SK-MEL-5 (cell line): ENCODE measurements around the gene RNASE1. TPM values are rescaled to one million over a fixed set of nuclear protein-coding genes. Genes with fewer than 3 reads are reported as not detected.
A peak's percentile ranks its signal among the peaks of the same experiment; 100 is the strongest.
"Not testable (repeated sequence)": the region's sequence is repeated elsewhere in the genome, so short reads cannot be mapped to it uniquely, and the experiment has no call there.

Experiments used
- DNase-seq: peaks from one replicate; pipeline ENCODE4 v3.0.0-alpha.2; 2016; ENCODE audit warnings: low read depth, low spot score
- in situ Hi-C: cut with HindIII; loops from 2 replicates; pipeline ENCODE4 v1.10.0; 2016; ENCODE audit warnings: low sequenced_read_pairs, high pct_unique_total_duplicates, low pct_unique_long_range_greater_than_20kb
- total RNA-seq: library from RNA; depleted of rRNA; stranded (reverse); fragments of >200 nt; shearing (Covaris generic); gene quantifications from 2 replicates; pipeline ENCODE4 v1.2.3, GENCODE V29; 2014

RNASE1 gene
- total RNA-seq, 1 experiment from 2014 or later: 0.21 TPM

DNA sequence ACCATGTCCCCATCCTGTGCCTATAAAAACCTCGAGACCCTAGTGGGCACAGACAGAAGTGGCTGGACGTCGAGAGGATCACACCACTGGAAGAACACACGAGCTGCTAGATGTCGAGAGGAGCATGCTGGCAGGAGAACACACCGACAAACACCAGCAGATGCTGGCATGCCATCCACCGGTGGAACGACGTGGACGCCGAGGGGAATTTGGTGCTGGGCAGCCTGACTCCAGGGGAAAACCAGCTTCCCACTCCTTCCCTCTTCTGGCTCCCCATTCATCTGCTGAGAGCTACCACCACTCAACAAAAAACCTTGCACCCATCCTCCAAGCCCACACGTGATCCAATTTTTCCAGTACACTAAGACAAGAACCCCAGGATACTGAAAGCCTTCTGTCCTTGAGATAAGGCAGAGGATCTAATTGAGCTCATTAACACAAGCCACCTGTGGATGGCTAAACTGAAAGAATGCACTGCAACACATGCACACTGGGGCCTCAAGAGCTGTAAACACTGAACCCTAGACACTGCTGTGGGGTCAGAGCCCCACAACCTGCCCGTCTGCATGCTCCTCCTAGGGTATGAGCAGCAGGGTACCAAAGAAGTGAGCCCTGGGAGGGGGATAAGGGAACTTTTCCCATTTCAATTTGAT lies 12.1 kb downstream of the RNASE1 start:
- in situ Hi-C loops: no loop called here
- no peak for DNase-seq

DNA sequence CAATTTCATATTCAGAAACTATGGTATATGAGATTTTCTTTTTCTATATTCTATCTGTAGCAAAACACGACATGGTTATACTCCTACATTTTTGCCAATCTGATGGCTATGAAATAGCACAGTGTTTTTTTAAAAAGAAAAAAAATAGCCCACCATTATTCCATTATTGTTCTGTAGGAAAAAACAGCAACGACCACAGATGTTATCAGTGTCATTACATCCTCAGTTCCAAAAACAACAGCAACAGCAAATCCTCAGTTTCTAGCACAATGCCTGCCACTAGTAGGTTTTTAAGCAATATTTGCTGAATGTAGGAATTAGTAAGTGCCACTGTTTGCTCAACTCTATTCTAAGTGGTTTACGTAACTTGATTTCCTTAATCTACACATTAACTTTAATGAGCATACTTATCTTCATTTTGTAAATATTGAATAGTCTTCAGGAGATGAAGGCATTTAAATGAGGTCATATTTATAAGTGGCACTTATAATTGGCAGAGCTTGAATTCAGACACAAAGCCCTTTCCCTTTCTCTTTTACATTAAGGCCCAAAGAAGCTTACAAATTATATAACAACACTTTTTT lies 13.3 kb downstream of the RNASE1 start:
- in situ Hi-C loops: no loop called here
- DNase-seq: no peak

DNA sequence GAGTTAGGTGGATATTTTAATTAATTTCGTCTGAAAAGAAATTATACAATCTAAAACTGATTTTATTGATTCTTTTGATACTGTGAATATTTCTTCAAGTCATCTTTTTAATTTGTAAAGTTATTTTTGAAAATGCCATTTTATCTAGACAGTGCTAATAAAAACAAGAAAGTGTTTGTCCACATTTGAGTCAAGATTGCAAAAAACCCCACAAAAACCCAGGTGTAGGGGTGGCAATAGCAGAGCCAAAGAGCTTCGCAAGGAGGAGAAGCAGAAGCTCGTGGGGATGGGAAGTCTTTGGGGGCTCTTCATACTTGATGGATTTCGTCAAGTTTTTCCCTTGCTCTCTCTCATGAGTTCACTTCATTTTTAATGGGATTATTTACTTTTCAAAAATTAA lies 15.6 kb downstream of the RNASE1 start:
- in situ Hi-C loops: no loop called here

GRCh38 chr14:20782280-20782890 lies 20.3 kb downstream of the RNASE1 start:
- in situ Hi-C loops: no loop called here

More for the DNA sequence above, 15.6 kb downstream of the RNASE1 start:
- DNase-seq: no peak

DNA sequence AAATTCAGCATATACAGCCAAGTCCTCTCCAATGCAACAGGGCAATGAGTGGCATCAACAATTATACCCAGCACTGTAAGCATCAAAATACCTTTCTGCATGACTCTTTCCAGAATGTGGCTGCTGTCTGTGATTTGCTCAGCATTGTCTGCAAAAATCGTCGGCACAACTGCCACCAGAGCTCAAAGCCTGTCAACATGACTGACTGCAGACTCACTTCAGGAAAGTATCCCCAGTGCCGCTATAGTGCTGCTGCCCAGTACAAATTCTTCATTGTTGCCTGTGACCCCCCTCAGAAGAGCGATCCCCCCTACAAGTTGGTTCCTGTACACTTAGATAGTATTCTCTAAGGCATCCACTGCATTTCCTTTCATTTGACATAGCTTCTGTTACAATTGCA lies 20.8 kb downstream of the RNASE1 start:
- in situ Hi-C loops: no loop called here
- no peak for DNase-seq

More at GRCh38 chr14:20782280-20782890, 20.3 kb downstream of the RNASE1 start:
- DNase-seq: peak; percentile 4

DNA sequence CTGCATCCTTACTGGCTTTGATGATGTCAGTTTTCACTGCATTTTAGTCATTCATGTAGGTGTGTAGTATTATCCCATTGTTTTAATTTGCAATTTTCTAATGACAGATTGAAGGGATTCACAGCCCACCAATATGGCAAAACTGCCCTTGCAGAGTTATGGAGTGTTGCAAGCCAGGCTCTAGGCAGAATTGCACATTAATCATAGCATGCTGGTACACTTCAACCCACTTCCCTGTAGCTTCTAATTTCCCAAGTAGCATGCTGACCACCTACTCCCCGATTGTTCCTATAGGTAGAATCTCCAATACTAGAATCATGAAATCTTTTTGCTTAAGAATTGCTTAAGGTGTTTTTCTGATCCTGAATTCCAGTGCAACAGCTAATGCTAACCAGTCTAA lies 26.7 kb downstream of the RNASE1 start:
- in situ Hi-C loops: no loop called here
- no peak for DNase-seq

DNA sequence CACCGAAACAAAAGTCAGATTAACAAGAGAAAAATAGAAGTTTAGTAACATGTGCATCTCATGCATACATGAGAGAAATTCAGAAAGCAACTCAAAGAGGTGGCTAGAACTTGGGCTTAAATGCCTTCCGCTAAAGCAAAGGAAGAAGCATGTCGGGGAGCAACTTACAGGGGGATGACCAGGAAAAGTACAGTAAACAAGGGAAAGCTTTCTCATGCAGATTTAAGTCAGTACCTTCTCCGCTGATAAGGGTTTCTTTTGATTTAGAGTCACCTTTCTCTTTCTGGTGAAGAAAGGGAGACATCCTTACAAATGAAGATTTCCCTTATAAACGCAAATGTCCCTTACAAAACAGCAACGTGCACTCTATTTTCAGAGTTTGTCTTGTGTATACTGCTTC lies 27.6 kb downstream of the RNASE1 start:
- in situ Hi-C loops: no loop called here
- DNase-seq: no peak

- no peak for DNase-seq
- in situ Hi-C loops: no loop called here
Measured at GRCh38 chr14:20774258-20774824, 28.3 kb downstream of the RNASE1 start.

- no peak for DNase-seq
Measured at GRCh38 chr14:20772650-20773049, 30.0 kb downstream of the RNASE1 start.

GRCh38 chr14:20769421-20769820 lies 33.2 kb downstream of the RNASE1 start:
- in situ Hi-C loops: no loop called here
- no peak for DNase-seq

More at GRCh38 chr14:20772650-20773049, 30.0 kb downstream of the RNASE1 start:
- in situ Hi-C loops: no loop called here

- DNase-seq: no peak
Measured at GRCh38 chr14:20768593-20768892, 34.1 kb downstream of the RNASE1 start.

GRCh38 chr14:20760950-20761349 lies 41.7 kb downstream of the RNASE1 start:
- no peak for DNase-seq
- in situ Hi-C loops: no loop called here

More at GRCh38 chr14:20768593-20768892, 34.1 kb downstream of the RNASE1 start:
- in situ Hi-C loops: no loop called here

DNA sequence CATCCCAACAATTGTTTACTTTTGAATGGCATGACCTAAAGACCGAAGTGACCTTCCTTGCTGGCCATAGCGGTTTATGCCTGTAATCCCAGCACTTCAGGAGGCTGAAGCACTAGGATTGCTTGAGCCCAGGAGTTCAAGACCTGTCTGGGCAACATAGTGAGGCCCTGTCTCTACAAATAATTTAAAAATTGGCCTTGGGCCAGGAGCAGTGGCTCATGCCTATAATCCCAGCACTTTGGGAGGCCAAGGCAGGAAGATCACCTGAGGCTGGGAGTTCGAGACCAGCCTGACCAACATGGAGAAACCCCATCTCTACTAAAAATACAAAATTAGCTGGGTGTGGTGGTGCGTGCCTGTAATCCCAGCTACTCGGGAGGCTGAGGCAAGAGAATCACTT lies 43.2 kb downstream of the RNASE1 start:
- in situ Hi-C loops, DNase-seq: not testable (repeated sequence)

- peak; percentile 38 for DNase-seq
- in situ Hi-C loops: no loop called here
Measured at GRCh38 chr14:20757965-20758364, 44.7 kb downstream of the RNASE1 start.

DNA sequence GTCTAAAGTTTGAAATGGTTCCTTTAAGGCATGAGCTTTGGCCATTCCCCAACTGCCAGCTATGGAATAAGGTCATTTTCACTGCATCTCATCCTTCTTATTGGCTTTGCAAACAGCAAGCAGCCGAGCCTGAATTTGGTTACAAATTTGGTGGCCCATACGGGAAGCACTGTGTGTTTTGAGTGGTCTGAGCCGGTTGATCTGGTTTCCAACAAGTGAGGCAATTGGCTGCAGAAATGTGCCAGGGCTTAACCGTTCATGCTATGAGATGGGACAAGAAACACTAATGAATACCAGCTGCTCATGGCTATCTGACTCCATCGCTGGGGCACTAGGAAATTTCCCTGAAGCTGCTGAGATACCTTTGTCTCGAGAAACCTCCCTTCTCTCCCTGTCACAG lies 47.6 kb downstream of the RNASE1 start:
- in situ Hi-C loops: no loop called here
- DNase-seq: no peak

DNA sequence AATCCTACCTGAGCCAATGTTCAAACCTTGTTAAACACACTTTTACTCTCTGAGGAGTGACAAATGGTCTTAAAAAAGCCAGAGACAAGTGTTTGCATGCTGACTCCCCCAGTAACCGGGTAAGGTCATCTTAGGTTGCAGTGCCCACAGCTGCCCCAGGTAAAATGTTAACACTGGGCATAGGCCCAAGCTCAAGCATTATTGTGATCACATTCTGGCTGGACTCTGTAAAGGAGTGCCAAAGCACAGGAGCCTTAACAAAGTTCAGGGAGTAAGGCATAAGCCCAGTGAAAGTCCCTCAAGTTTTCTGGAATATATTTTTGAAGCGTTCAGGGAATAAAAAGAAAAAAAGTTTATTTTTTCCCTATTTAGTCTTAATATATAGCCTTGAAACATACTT lies 48.3 kb downstream of the RNASE1 start:
- DNase-seq: no peak
- in situ Hi-C loops: no loop called here

DNA sequence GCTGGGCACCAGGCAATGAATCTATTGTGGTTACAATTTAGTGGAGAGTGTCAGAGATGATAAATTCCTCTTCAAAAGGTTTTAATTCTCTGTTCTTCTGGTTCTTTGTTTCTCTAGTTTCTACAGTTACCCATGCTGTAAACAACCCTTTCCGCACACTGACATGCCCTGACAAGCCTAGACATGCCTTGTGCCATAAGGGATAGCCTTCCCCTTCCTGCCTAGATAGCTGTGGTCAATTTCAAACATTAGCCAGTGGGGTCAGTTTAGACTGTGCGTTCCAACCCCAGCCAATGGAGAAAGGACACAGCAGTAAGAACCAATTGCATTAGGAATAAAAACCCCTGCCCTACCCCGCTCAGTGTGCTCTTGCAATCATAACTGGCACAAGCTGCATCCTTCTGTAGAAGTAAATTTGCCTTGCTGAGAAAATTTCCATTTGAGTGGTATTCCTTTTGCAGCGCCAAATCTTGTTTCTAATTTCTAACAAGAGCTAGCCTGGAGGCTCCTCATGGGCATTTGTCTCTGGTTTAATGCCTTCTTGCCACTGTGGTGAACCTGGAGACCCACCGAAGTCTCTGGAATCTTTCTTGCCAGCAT lies 50.6 kb downstream of the RNASE1 start:
- DNase-seq: no peak
- in situ Hi-C loops: no loop called here
